ENCODE data around the gene FHOD3.
A peak's percentile ranks its signal among the peaks of the same experiment; 100 is the strongest.

The FHOD3 gene

GRCh38 chr18:36792634-36793283 is 495.2 kb downstream of the FHOD3 start:
- DNase-seq: peak; percentile 26 to 31
- no peak for TF ChIP-seq POLR2A (IDR thresholded peaks at IDR 0.05; ENCODE audit: low read length)
- TF ChIP-seq GATA1 (IDR thresholded peaks at IDR 0.05; ENCODE audit: low read depth, low read length): no peak

- DNase-seq: no peak
Measured at GRCh38 chr18:36798738-36799473, 501.4 kb downstream of the FHOD3 start.

GRCh38 chr18:36805105-36805504 is 507.6 kb downstream of the FHOD3 start:
- no peak for DNase-seq
- no peak for TF ChIP-seq POLR2A (IDR thresholded peaks at IDR 0.05; ENCODE audit: low read length)
- no peak for TF ChIP-seq GATA1 (IDR thresholded peaks at IDR 0.05; ENCODE audit: low read depth, low read length)

More at GRCh38 chr18:36798738-36799473, 501.4 kb downstream of the FHOD3 start:
- TF ChIP-seq GATA1 (IDR thresholded peaks at IDR 0.05; ENCODE audit: low read depth, low read length) (no peak), POLR2A (IDR thresholded peaks at IDR 0.05; ENCODE audit: low read length) (no peak)

- no peak for DNase-seq
Measured at GRCh38 chr18:36808681-36809080, 511.2 kb downstream of the FHOD3 start.

GRCh38 chr18:36809590-36810381 is 512.3 kb downstream of the FHOD3 start:
- TF ChIP-seq POLR2A (IDR thresholded peaks at IDR 0.05; ENCODE audit: low read length) (no peak), GATA1 (IDR thresholded peaks at IDR 0.05; ENCODE audit: low read depth, low read length) (no peak)
- peak; percentile 87 to 89 for DNase-seq

More at GRCh38 chr18:36808681-36809080, 511.2 kb downstream of the FHOD3 start:
- TF ChIP-seq GATA1 (IDR thresholded peaks at IDR 0.05; ENCODE audit: low read depth, low read length) (no peak), POLR2A (IDR thresholded peaks at IDR 0.05; ENCODE audit: low read length) (no peak)

- DNase-seq: peak in 1 of 2 experiments; percentile 25
- TF ChIP-seq POLR2A (IDR thresholded peaks at IDR 0.05; ENCODE audit: low read length) (no peak), GATA1 (IDR thresholded peaks at IDR 0.05; ENCODE audit: low read depth, low read length) (no peak)
Measured at GRCh38 chr18:36811430-36811829, 513.9 kb downstream of the FHOD3 start.

- TF ChIP-seq GATA1 (IDR thresholded peaks at IDR 0.05; ENCODE audit: low read depth, low read length): no peak
- no peak for TF ChIP-seq POLR2A (IDR thresholded peaks at IDR 0.05; ENCODE audit: low read length)
- no peak for DNase-seq
Measured at GRCh38 chr18:36811955-36812354, 514.4 kb downstream of the FHOD3 start.

GRCh38 chr18:36812678-36813077 is 515.2 kb downstream of the FHOD3 start:
- peak; percentile 73 to 83 for DNase-seq
- TF ChIP-seq GATA1 (IDR thresholded peaks at IDR 0.05; ENCODE audit: low read depth, low read length): no peak

GRCh38 chr18:36813101-36813775 is 515.7 kb downstream of the FHOD3 start:
- peak; percentile 2 for TF ChIP-seq POLR2A (IDR thresholded peaks at IDR 0.05; ENCODE audit: low read length)
- TF ChIP-seq GATA1 (IDR thresholded peaks at IDR 0.05; ENCODE audit: low read depth, low read length): no peak
- peak; percentile 71 to 79 for DNase-seq

- DNase-seq: peak; percentile 93 to 98
- TF ChIP-seq GATA1 (IDR thresholded peaks at IDR 0.05; ENCODE audit: low read depth, low read length) (no peak), POLR2A (IDR thresholded peaks at IDR 0.05; ENCODE audit: low read length) (peak; percentile 52)
Measured at GRCh38 chr18:36813824-36814223, 516.3 kb downstream of the FHOD3 start.

GRCh38 chr18:36814994-36815393 is 517.5 kb downstream of the FHOD3 start:
- peak; percentile 80 to 81 for DNase-seq
- no peak for TF ChIP-seq POLR2A (IDR thresholded peaks at IDR 0.05; ENCODE audit: low read length)
- TF ChIP-seq GATA1 (IDR thresholded peaks at IDR 0.05; ENCODE audit: low read depth, low read length): no peak

- DNase-seq: peak in 1 of 2 experiments; percentile 38
Measured at GRCh38 chr18:36816096-36816495, 518.6 kb downstream of the FHOD3 start.

- no peak for DNase-seq
- no peak for TF ChIP-seq POLR2A (IDR thresholded peaks at IDR 0.05; ENCODE audit: low read length)
- no peak for TF ChIP-seq GATA1 (IDR thresholded peaks at IDR 0.05; ENCODE audit: low read depth, low read length)
Measured at GRCh38 chr18:36817039-36817438, 519.5 kb downstream of the FHOD3 start.

GRCh38 chr18:36818652-36819051 is 521.1 kb downstream of the FHOD3 start:
- no peak for DNase-seq
- no peak for TF ChIP-seq GATA1 (IDR thresholded peaks at IDR 0.05; ENCODE audit: low read depth, low read length)
- no peak for TF ChIP-seq POLR2A (IDR thresholded peaks at IDR 0.05; ENCODE audit: low read length)
